Stimulated activated naive CD8-positive, alpha-beta T cell treated with anti-CD3 and anti-CD28 coated beads, Interleukin-15, Interleukin-2, amounts not matched to agents 100 ng/mL and 50 ng/mL, for 24 hours (primary cell): Measurements from ENCODE around the gene VLDLR.
A peak's percentile ranks its signal among the peaks of the same experiment; 100 is the strongest.

Source experiments
- H3K27ac Mint-ChIP-seq: one replicate; pipeline ENCODE4 v1.8.0; 2021; ENCODE audit warnings: mild to moderate bottlenecking, mixed read lengths
- H3K27me3 Mint-ChIP-seq: one replicate; pipeline ENCODE4 v1.8.0; 2021; ENCODE audit warnings: mixed read lengths
- H3K36me3 Mint-ChIP-seq: one replicate; pipeline ENCODE4 v1.8.0; 2021; ENCODE audit warnings: low read depth, mixed read lengths
- H3K4me1 Mint-ChIP-seq: one replicate; pipeline ENCODE4 v1.8.0; 2021; ENCODE audit warnings: low read depth, mixed read lengths
- H3K4me3 Mint-ChIP-seq: one replicate; pipeline ENCODE4 v1.8.0; 2021; ENCODE audit warnings: mild to moderate bottlenecking, mixed read lengths
- H3K9me3 Mint-ChIP-seq: one replicate; pipeline ENCODE4 v1.8.0; 2021; ENCODE audit warnings: mixed read lengths

Gene VLDLR

GRCh38 chr9:2634153-2634552 lies 12.6 kb downstream of the VLDLR start:
- no peaks in the 10 kb centered on the region for H3K9me3 Mint-ChIP-seq
- H3K36me3 Mint-ChIP-seq, result peaks cover 8% of the 10 kb centered on the region
- H3K4me3 Mint-ChIP-seq, result no peak overlapping the region
- peaks cover 7% of the 10 kb centered on the region for H3K4me1 Mint-ChIP-seq
- no peak overlapping the region for H3K27ac Mint-ChIP-seq
- peaks cover 20% of the 10 kb centered on the region for H3K27me3 Mint-ChIP-seq

GRCh38 chr9:2634818-2635217 lies 13.2 kb downstream of the VLDLR start:
- peaks cover 20% of the 10 kb centered on the region for H3K27me3 Mint-ChIP-seq
- H3K4me1 Mint-ChIP-seq, result peaks cover 14% of the 10 kb centered on the region
- peaks cover 8% of the 10 kb centered on the region for H3K36me3 Mint-ChIP-seq
- H3K9me3 Mint-ChIP-seq, result no peaks in the 10 kb centered on the region
- H3K27ac Mint-ChIP-seq, result no peak overlapping the region
- H3K4me3 Mint-ChIP-seq, result no peak overlapping the region

GRCh38 chr9:2635922-2636321 lies 14.3 kb downstream of the VLDLR start:
- peaks cover 14% of the 10 kb centered on the region for H3K4me1 Mint-ChIP-seq
- no peaks in the 10 kb centered on the region for H3K9me3 Mint-ChIP-seq
- H3K27me3 Mint-ChIP-seq, result peaks cover 17% of the 10 kb centered on the region
- H3K4me3 Mint-ChIP-seq, result no peak overlapping the region
- peaks cover 8% of the 10 kb centered on the region for H3K36me3 Mint-ChIP-seq
- no peak overlapping the region for H3K27ac Mint-ChIP-seq

- peaks cover 8% of the 10 kb centered on the region for H3K27me3 Mint-ChIP-seq
- no peak overlapping the region for H3K27ac Mint-ChIP-seq
- H3K4me1 Mint-ChIP-seq, result peaks cover 14% of the 10 kb centered on the region
- H3K4me3 Mint-ChIP-seq, result no peak overlapping the region
- H3K36me3 Mint-ChIP-seq, result peaks cover 23% of the 10 kb centered on the region
- H3K9me3 Mint-ChIP-seq, result no peaks in the 10 kb centered on the region
These were observed 15.8 kb downstream of the VLDLR start for GRCh38 chr9:2637390-2637789.

GRCh38 chr9:2638871-2639673 lies 17.5 kb downstream of the VLDLR start:
- peaks cover 38% of the 10 kb centered on the region for H3K36me3 Mint-ChIP-seq
- no peak overlapping the region for H3K27ac Mint-ChIP-seq
- H3K9me3 Mint-ChIP-seq, result peaks cover 10% of the 10 kb centered on the region
- H3K4me3 Mint-ChIP-seq, result no peak overlapping the region
- peaks cover 14% of the 10 kb centered on the region for H3K4me1 Mint-ChIP-seq
- peaks cover 12% of the 10 kb centered on the region for H3K27me3 Mint-ChIP-seq

GRCh38 chr9:2639786-2640185 lies 18.2 kb downstream of the VLDLR start:
- Mint-ChIP-seq H3K27ac (no peak overlapping the region), H3K27me3 (peaks cover 8% of the 10 kb centered on the region), H3K9me3 (peaks cover 10% of the 10 kb centered on the region), H3K36me3 (peaks cover 43% of the 10 kb centered on the region), H3K4me1 (peaks cover 14% of the 10 kb centered on the region), H3K4me3 (no peak overlapping the region)

- Mint-ChIP-seq H3K27ac (no peak overlapping the region), H3K4me1 (peaks cover 14% of the 10 kb centered on the region), H3K9me3 (peaks cover 10% of the 10 kb centered on the region), H3K36me3 (peaks cover 49% of the 10 kb centered on the region), H3K27me3 (peaks cover 6% of the 10 kb centered on the region), H3K4me3 (no peak overlapping the region)
These were observed 19.0 kb downstream of the VLDLR start for GRCh38 chr9:2640570-2640969.

- Mint-ChIP-seq H3K36me3 (peaks cover 50% of the 10 kb centered on the region), H3K4me3 (no peak overlapping the region), H3K27me3 (peaks cover 4% of the 10 kb centered on the region), H3K9me3 (peaks cover 10% of the 10 kb centered on the region), H3K4me1 (peaks cover 14% of the 10 kb centered on the region), H3K27ac (no peak overlapping the region)
These were observed 19.4 kb downstream of the VLDLR start for GRCh38 chr9:2641033-2641432.

GRCh38 chr9:2642068-2642467 lies 20.5 kb downstream of the VLDLR start:
- Mint-ChIP-seq H3K36me3 (peaks cover 53% of the 10 kb centered on the region), H3K4me3 (no peak overlapping the region), H3K9me3 (peaks cover 10% of the 10 kb centered on the region), H3K4me1 (peaks cover 14% of the 10 kb centered on the region), H3K27ac (no peak overlapping the region), H3K27me3 (peaks cover 4% of the 10 kb centered on the region)

GRCh38 chr9:2645569-2645968 lies 24.0 kb downstream of the VLDLR start:
- Mint-ChIP-seq H3K9me3 (peaks cover 10% of the 10 kb centered on the region), H3K4me1 (no peaks in the 10 kb centered on the region), H3K27me3 (peaks cover 4% of the 10 kb centered on the region), H3K4me3 (no peak overlapping the region), H3K27ac (no peak overlapping the region), H3K36me3 (peaks cover 79% of the 10 kb centered on the region)

GRCh38 chr9:2655411-2655901 lies 33.9 kb downstream of the VLDLR start:
- peak overlapping the region; percentile 67 for H3K27ac Mint-ChIP-seq
- peaks cover 50% of the 10 kb centered on the region for H3K4me1 Mint-ChIP-seq
- peak overlapping the region; percentile 18 for H3K4me3 Mint-ChIP-seq
- peaks cover 44% of the 10 kb centered on the region for H3K36me3 Mint-ChIP-seq
- no peaks in the 10 kb centered on the region for H3K27me3 Mint-ChIP-seq
- H3K9me3 Mint-ChIP-seq, result no peaks in the 10 kb centered on the region

- H3K4me1 Mint-ChIP-seq, result peaks cover 51% of the 10 kb centered on the region
- H3K36me3 Mint-ChIP-seq, result peaks cover 34% of the 10 kb centered on the region
- peak overlapping the region; percentile 1 for H3K4me3 Mint-ChIP-seq
- H3K9me3 Mint-ChIP-seq, result no peaks in the 10 kb centered on the region
- peaks cover 6% of the 10 kb centered on the region for H3K27me3 Mint-ChIP-seq
- H3K27ac Mint-ChIP-seq, result peak overlapping the region; percentile 7
These were observed 35.8 kb downstream of the VLDLR start for GRCh38 chr9:2657427-2657826.

- Mint-ChIP-seq H3K9me3 (peaks cover 6% of the 10 kb centered on the region), H3K36me3 (peaks cover 23% of the 10 kb centered on the region), H3K27ac (no peak overlapping the region), H3K4me3 (no peak overlapping the region), H3K27me3 (peaks cover 6% of the 10 kb centered on the region), H3K4me1 (peaks cover 20% of the 10 kb centered on the region)
These were observed 40.9 kb downstream of the VLDLR start for GRCh38 chr9:2662496-2662895.

GRCh38 chr9:2663461-2664173 lies 42.0 kb downstream of the VLDLR start:
- Mint-ChIP-seq H3K4me3 (no peak overlapping the region), H3K9me3 (peaks cover 6% of the 10 kb centered on the region), H3K27ac (no peak overlapping the region), H3K36me3 (peaks cover 24% of the 10 kb centered on the region), H3K27me3 (peaks cover 6% of the 10 kb centered on the region), H3K4me1 (peaks cover 16% of the 10 kb centered on the region)
